Renal pelvis (tissue), 4 donors: Measurements from ENCODE around the gene ECEL1. TPM values are rescaled to one million over a fixed set of nuclear protein-coding genes. Genes with fewer than 3 reads are reported as not detected.
"Not testable (repeated sequence)": the region's sequence is repeated elsewhere in the genome, so short reads cannot be mapped to it uniquely, and the experiment has no call there.

ENCODE experiments used
- DNase-seq: peaks from one replicate; pipeline ENCODE4 v3.0.0-alpha.2; 2013
- polyA plus RNA-seq, 3 donors: library from polyadenylated mRNA; unstranded; fragments of 120-200 nt; gene quantifications; one replicate each; pipeline ENCODE4 v1.2.1, GENCODE V29; 2013; ENCODE audit not compliant: insufficient read length in 3 of 3

ECEL1 gene
- polyA plus RNA-seq, 3 donors: 4.8 to 24.8 (median 17.4) TPM

GRCh38 chr2:232463701-232464543, 23.7 kb downstream of the ECEL1 start:
- DNase-seq: no peak

GRCh38 chr2:232460171-232460570, 27.5 kb downstream of the ECEL1 start:
- DNase-seq: no peak

- no peak for DNase-seq
Measured at GRCh38 chr2:232459419-232460035, 28.1 kb downstream of the ECEL1 start.

GRCh38 chr2:232458661-232459418, 28.8 kb downstream of the ECEL1 start:
- no peak for DNase-seq

GRCh38 chr2:232458051-232458660, 29.5 kb downstream of the ECEL1 start:
- no peak for DNase-seq

- DNase-seq: no peak
Measured at GRCh38 chr2:232457121-232458011, 30.3 kb downstream of the ECEL1 start.

DNA sequence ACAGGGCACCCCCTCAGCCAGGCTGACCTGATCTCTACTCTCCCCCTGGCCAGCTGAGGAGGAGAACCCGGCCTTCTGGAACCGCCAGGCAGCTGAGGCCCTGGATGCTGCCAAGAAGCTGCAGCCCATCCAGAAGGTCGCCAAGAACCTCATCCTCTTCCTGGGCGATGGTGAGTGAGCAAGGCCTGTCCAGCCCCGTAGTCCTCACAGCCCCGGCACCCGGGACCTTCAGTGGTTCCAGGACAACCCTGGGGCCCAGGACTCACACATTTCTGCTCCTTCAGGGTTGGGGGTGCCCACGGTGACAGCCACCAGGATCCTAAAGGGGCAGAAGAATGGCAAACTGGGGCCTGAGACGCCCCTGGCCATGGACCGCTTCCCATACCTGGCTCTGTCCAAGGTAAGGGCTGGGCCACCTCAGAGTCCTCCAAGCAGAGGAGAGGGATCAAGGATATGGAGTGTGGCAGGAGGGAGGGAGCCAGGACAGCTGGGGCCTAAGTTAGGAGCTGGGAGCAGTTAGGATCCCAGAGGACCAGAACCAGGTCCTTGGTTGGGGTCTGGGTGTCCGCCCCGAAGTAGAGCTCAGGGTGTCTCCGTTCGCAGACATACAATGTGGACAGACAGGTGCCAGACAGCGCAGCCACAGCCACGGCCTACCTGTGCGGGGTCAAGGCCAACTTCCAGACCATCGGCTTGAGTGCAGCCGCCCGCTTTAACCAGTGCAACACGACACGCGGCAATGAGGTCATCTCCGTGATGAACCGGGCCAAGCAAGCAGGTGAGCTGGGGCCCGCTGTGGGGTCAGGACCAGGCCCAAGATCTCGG, 31.1 kb downstream of the ECEL1 start:
- DNase-seq: no peak

DNA sequence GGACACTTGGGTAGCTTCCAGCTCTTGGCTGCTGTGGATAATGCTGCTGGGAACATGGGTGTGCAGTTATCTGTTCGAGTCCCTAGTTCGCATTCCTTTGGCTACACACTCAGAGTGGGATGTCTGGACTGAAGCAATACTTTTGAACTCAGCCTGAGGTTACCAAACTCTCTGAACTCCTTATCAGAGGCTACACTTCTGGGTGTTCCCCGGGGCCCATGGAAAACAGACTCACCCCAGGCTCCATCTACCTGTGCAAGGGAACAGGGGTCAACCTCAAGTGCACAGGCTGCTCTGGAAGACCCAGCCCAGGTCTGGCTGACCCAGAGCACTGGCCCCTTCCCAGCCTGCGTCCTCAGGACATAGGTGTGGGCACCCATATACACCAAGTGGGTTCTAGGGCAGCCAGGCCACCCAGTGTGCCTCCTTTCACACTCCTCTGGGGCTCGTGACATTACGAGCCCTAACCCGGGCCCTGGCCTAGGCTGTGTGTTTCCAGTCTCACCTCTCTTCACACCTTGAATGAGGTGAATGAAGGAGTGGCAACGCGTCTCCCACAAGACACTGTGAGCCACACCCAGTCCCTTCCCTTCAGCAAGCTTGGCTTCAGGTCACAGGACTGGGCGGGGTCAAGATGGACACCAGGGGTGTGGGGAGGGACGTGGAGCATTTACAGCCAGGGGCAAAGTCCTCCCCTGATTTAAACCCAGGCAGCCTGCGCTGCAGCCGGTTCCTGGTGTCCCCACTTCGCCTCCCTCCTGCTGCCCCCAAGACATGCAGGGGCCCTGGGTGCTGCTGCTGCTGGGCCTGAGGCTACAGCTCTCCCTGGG, 32.0 kb downstream of the ECEL1 start, which contains the start of gene ALPI:
ALPI (plus strand) TSS at position 728 of the 830 bp plus-strand sequence; CDS start at position 775, 47 bp downstream.
- no peak for DNase-seq

- DNase-seq: no peak
Measured at GRCh38 chr2:232454630-232455029, 33.0 kb downstream of the ECEL1 start.

- not testable (repeated sequence) for DNase-seq
Measured at GRCh38 chr2:232451645-232452044, 36.0 kb downstream of the ECEL1 start.

DNA sequence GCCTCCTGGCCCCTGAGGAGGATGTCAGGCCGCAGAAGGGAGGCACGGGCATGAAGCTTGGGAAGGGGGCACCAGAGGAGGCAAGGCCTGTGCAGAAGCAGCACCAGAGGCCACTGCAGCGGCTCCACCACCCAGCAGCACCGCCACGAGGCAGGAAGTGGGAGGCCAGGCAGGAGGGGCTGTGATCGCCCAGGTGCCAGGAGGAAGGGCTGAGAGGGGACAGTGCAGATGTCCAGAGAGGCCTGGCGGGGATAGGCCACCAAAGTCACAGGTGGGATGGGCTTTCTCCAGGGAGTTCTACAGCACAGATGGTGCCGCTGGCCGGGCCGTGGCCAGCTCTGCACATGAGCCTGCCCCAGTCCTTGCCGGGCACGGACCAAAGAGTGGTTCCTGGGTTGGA, 37.7 kb downstream of the ECEL1 start:
- DNase-seq: no peak

DNA sequence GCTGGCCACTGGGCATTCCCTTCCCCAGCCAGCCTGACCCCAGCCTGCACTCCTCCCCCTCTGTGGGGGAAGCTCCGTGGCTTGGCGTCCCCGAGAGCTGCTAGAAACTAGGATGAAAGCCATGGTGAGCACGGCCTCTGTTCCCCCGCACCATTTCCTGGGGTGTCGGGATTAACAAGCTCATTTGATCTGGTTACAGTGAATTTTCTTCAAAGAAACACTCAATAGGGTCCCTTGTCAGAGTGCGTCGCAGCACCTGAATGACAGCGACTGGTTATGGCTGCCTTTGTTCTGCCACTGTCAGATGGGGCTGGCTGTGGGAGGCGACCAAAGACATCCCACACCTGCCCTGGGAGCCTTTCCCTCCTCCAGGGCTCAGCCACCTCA, 39.3 kb downstream of the ECEL1 start:
- no peak for DNase-seq

GRCh38 chr2:232447638-232448303, 39.9 kb downstream of the ECEL1 start:
- no peak for DNase-seq

- DNase-seq: no peak
Measured at GRCh38 chr2:232447091-232447620, 40.5 kb downstream of the ECEL1 start.

GRCh38 chr2:232446266-232446777, 41.3 kb downstream of the ECEL1 start:
- DNase-seq: not testable (repeated sequence)

GRCh38 chr2:232445149-232445885, 42.3 kb downstream of the ECEL1 start:
- DNase-seq: not testable (repeated sequence)
